ENCODE data around the gene NDRG3. TPM values are rescaled to one million over a fixed set of nuclear protein-coding genes. Genes with fewer than 3 reads are reported as not detected.

Gene NDRG3
- total RNA-seq, 1 donor from 2014 or later = 21.3 TPM

GRCh38 chr20:36752582-36752981 is 6.7 kb upstream of the NDRG3 start:
- intact Hi-C loops (cut with micrococcal nuclease) = no loop called here
- Mint-ChIP-seq H3K27me3 (ENCODE audit: insufficient read depth) (no peaks in the 10 kb centered on the region), H3K4me3 (no peak overlapping the region), H3K36me3 (ENCODE audit: low read depth) (peaks cover 24% of the 10 kb centered on the region), H3K27ac (no peak overlapping the region), H3K4me1 (ENCODE audit: low read depth) (peaks cover 3% of the 10 kb centered on the region), H3K9me3 (no peaks in the 10 kb centered on the region)
- DNase-seq (ENCODE audit: low spot score) = no peak

- Mint-ChIP-seq H3K27ac (peak overlapping the region; percentile 72), H3K4me3 (peak overlapping the region; percentile 91), H3K36me3 (ENCODE audit: low read depth) (peaks cover 2% of the 10 kb centered on the region), H3K27me3 (ENCODE audit: insufficient read depth) (peaks cover 6% of the 10 kb centered on the region), H3K9me3 (no peaks in the 10 kb centered on the region), H3K4me1 (ENCODE audit: low read depth) (peaks cover 27% of the 10 kb centered on the region)
- intact Hi-C loops (cut with micrococcal nuclease) = loop anchor here (5.0 kb wide), 2 partner anchors 278 to 508 kb away; partner anchors contain the start of gene AAR2
- no peak for DNase-seq (ENCODE audit: low spot score)
Observed at GRCh38 chr20:36745234-36745926, 510 bp downstream of the NDRG3 start.

GRCh38 chr20:36744764-36745191 is 1.1 kb downstream of the NDRG3 start:
- peak overlapping the region; percentile 91 for H3K4me3 Mint-ChIP-seq
- peaks cover 6% of the 10 kb centered on the region for H3K27me3 Mint-ChIP-seq (ENCODE audit: insufficient read depth)
- no peaks in the 10 kb centered on the region for H3K9me3 Mint-ChIP-seq
- no peak for DNase-seq (ENCODE audit: low spot score)
- peak overlapping the region; percentile 22 for H3K27ac Mint-ChIP-seq
- intact Hi-C loops (cut with micrococcal nuclease) = loop anchor here (5.0 kb wide), 2 partner anchors 277 to 507 kb away; partner anchors contain the start of gene AAR2
- peaks cover 2% of the 10 kb centered on the region for H3K36me3 Mint-ChIP-seq (ENCODE audit: low read depth)
- H3K4me1 Mint-ChIP-seq (ENCODE audit: low read depth) = peaks cover 27% of the 10 kb centered on the region

GRCh38 chr20:36744243-36744642 is 1.6 kb downstream of the NDRG3 start:
- intact Hi-C loops (cut with micrococcal nuclease) = no loop called here
- no peak for DNase-seq (ENCODE audit: low spot score)
- H3K27ac Mint-ChIP-seq = peak overlapping the region; percentile 58
- peaks cover 2% of the 10 kb centered on the region for H3K36me3 Mint-ChIP-seq (ENCODE audit: low read depth)
- H3K4me3 Mint-ChIP-seq = peak overlapping the region; percentile 80
- peaks cover 27% of the 10 kb centered on the region for H3K4me1 Mint-ChIP-seq (ENCODE audit: low read depth)
- H3K9me3 Mint-ChIP-seq = no peaks in the 10 kb centered on the region
- H3K27me3 Mint-ChIP-seq (ENCODE audit: insufficient read depth) = peaks cover 6% of the 10 kb centered on the region

- Mint-ChIP-seq H3K4me1 (ENCODE audit: low read depth) (peaks cover 27% of the 10 kb centered on the region), H3K27me3 (ENCODE audit: insufficient read depth) (peaks cover 6% of the 10 kb centered on the region), H3K36me3 (ENCODE audit: low read depth) (peaks cover 2% of the 10 kb centered on the region), H3K9me3 (no peaks in the 10 kb centered on the region), H3K4me3 (no peak overlapping the region), H3K27ac (no peak overlapping the region)
- intact Hi-C loops (cut with micrococcal nuclease) = no loop called here
- no peak for DNase-seq (ENCODE audit: low spot score)
Observed at GRCh38 chr20:36742558-36742957, 3.3 kb downstream of the NDRG3 start.

- Mint-ChIP-seq H3K4me3 (no peak overlapping the region), H3K9me3 (no peaks in the 10 kb centered on the region), H3K4me1 (ENCODE audit: low read depth) (peaks cover 20% of the 10 kb centered on the region), H3K27me3 (ENCODE audit: insufficient read depth) (peaks cover 6% of the 10 kb centered on the region), H3K36me3 (ENCODE audit: low read depth) (peaks cover 2% of the 10 kb centered on the region), H3K27ac (no peak overlapping the region)
- intact Hi-C loops (cut with micrococcal nuclease) = no loop called here
- no peak for DNase-seq (ENCODE audit: low spot score)
Observed at GRCh38 chr20:36741072-36741471, 4.8 kb downstream of the NDRG3 start.

GRCh38 chr20:36737183-36737499 is 8.7 kb downstream of the NDRG3 start:
- H3K4me3 Mint-ChIP-seq = no peak overlapping the region

GRCh38 chr20:36736451-36737182 is 9.3 kb downstream of the NDRG3 start:
- Mint-ChIP-seq H3K27ac (no peak overlapping the region), H3K36me3 (ENCODE audit: low read depth) (peaks cover 2% of the 10 kb centered on the region), H3K27me3 (ENCODE audit: insufficient read depth) (no peaks in the 10 kb centered on the region), H3K4me1 (ENCODE audit: low read depth) (peaks cover 23% of the 10 kb centered on the region), H3K4me3 (no peak overlapping the region), H3K9me3 (no peaks in the 10 kb centered on the region)
- no peak for DNase-seq (ENCODE audit: low spot score)
- intact Hi-C loops (cut with micrococcal nuclease) = no loop called here

More at GRCh38 chr20:36737183-36737499, 8.7 kb downstream of the NDRG3 start:
- peaks cover 2% of the 10 kb centered on the region for H3K36me3 Mint-ChIP-seq (ENCODE audit: low read depth)
- H3K27me3 Mint-ChIP-seq (ENCODE audit: insufficient read depth) = no peaks in the 10 kb centered on the region
- no peaks in the 10 kb centered on the region for H3K9me3 Mint-ChIP-seq
- DNase-seq (ENCODE audit: low spot score) = no peak
- intact Hi-C loops (cut with micrococcal nuclease) = no loop called here
- no peak overlapping the region for H3K27ac Mint-ChIP-seq
- peaks cover 28% of the 10 kb centered on the region for H3K4me1 Mint-ChIP-seq (ENCODE audit: low read depth)

GRCh38 chr20:36732456-36732855 is 13.4 kb downstream of the NDRG3 start:
- Mint-ChIP-seq H3K27ac (no peak overlapping the region), H3K4me3 (no peak overlapping the region), H3K9me3 (no peaks in the 10 kb centered on the region), H3K27me3 (ENCODE audit: insufficient read depth) (no peaks in the 10 kb centered on the region), H3K36me3 (ENCODE audit: low read depth) (peaks cover 4% of the 10 kb centered on the region), H3K4me1 (ENCODE audit: low read depth) (peaks cover 22% of the 10 kb centered on the region)
- DNase-seq (ENCODE audit: low spot score) = no peak
- intact Hi-C loops (cut with micrococcal nuclease) = no loop called here

GRCh38 chr20:36728986-36729385 is 16.9 kb downstream of the NDRG3 start:
- no peak overlapping the region for H3K4me3 Mint-ChIP-seq
- H3K27me3 Mint-ChIP-seq (ENCODE audit: insufficient read depth) = no peaks in the 10 kb centered on the region
- no peak overlapping the region for H3K27ac Mint-ChIP-seq
- DNase-seq (ENCODE audit: low spot score) = no peak
- intact Hi-C loops (cut with micrococcal nuclease) = loop anchor here (1.0 to 5.0 kb wide), 2 partner anchors 9 to 117 kb away; no protein-coding TSS in a partner anchor
- H3K4me1 Mint-ChIP-seq (ENCODE audit: low read depth) = peaks cover 12% of the 10 kb centered on the region
- H3K36me3 Mint-ChIP-seq (ENCODE audit: low read depth) = peaks cover 2% of the 10 kb centered on the region
- no peaks in the 10 kb centered on the region for H3K9me3 Mint-ChIP-seq

GRCh38 chr20:36726168-36726567 is 19.7 kb downstream of the NDRG3 start:
- Mint-ChIP-seq H3K9me3 (no peaks in the 10 kb centered on the region), H3K4me3 (no peak overlapping the region), H3K4me1 (ENCODE audit: low read depth) (peaks cover 5% of the 10 kb centered on the region), H3K36me3 (ENCODE audit: low read depth) (peaks cover 6% of the 10 kb centered on the region), H3K27me3 (ENCODE audit: insufficient read depth) (no peaks in the 10 kb centered on the region), H3K27ac (no peak overlapping the region)
- intact Hi-C loops (cut with micrococcal nuclease) = loop anchor here (5.0 kb wide), 1 partner anchor 114 kb away; no protein-coding TSS in a partner anchor
- DNase-seq (ENCODE audit: low spot score) = no peak

GRCh38 chr20:36720510-36720909 is 25.4 kb downstream of the NDRG3 start:
- H3K4me1 Mint-ChIP-seq (ENCODE audit: low read depth) = peaks cover 14% of the 10 kb centered on the region
- H3K36me3 Mint-ChIP-seq (ENCODE audit: low read depth) = peaks cover 7% of the 10 kb centered on the region
- peak overlapping the region; percentile 70 for H3K27ac Mint-ChIP-seq
- no peak for DNase-seq (ENCODE audit: low spot score)
- no peak overlapping the region for H3K4me3 Mint-ChIP-seq
- no peaks in the 10 kb centered on the region for H3K9me3 Mint-ChIP-seq
- peaks cover 1% of the 10 kb centered on the region for H3K27me3 Mint-ChIP-seq (ENCODE audit: insufficient read depth)
- intact Hi-C loops (cut with micrococcal nuclease) = loop anchor here (1.0 to 5.0 kb wide), 5 partner anchors 9 to 125 kb away; partner anchors contain the start of genes NDRG3 and SLA2

GRCh38 chr20:36717657-36718056 is 28.2 kb downstream of the NDRG3 start:
- H3K27me3 Mint-ChIP-seq (ENCODE audit: insufficient read depth) = peaks cover 1% of the 10 kb centered on the region
- no peak overlapping the region for H3K27ac Mint-ChIP-seq
- no peak for DNase-seq (ENCODE audit: low spot score)
- H3K36me3 Mint-ChIP-seq (ENCODE audit: low read depth) = peaks cover 5% of the 10 kb centered on the region
- no peaks in the 10 kb centered on the region for H3K9me3 Mint-ChIP-seq
- intact Hi-C loops (cut with micrococcal nuclease) = loop anchor here (2.0 kb wide), 1 partner anchor 37 kb away; no protein-coding TSS in a partner anchor
- H3K4me1 Mint-ChIP-seq (ENCODE audit: low read depth) = peaks cover 14% of the 10 kb centered on the region
- H3K4me3 Mint-ChIP-seq = no peak overlapping the region

Data from activated T-helper 1 cell treated with anti-CD3 and anti-CD28 coated beads, Interleukin-12 subunit alpha, Interleukin-12 subunit beta, Interleukin-2, Interleukin-4 antibody, amounts not matched to agents 30 ng/mL and 10 ng/mL and 1 ng/mL, durations not matched to agents 14 hours and 24 hours and 36 hours (primary cell).